HG03066 (cell line): ENCODE results near the gene VSX1.

Source experiments
- ATAC-seq: cut with Tn5 transposase; IDR thresholded peaks from one replicate; pipeline ENCODE4 v1.9.1; 2021; ENCODE audit warnings: low read depth; ENCODE audit not compliant: unreplicated experiment

Gene VSX1

DNA sequence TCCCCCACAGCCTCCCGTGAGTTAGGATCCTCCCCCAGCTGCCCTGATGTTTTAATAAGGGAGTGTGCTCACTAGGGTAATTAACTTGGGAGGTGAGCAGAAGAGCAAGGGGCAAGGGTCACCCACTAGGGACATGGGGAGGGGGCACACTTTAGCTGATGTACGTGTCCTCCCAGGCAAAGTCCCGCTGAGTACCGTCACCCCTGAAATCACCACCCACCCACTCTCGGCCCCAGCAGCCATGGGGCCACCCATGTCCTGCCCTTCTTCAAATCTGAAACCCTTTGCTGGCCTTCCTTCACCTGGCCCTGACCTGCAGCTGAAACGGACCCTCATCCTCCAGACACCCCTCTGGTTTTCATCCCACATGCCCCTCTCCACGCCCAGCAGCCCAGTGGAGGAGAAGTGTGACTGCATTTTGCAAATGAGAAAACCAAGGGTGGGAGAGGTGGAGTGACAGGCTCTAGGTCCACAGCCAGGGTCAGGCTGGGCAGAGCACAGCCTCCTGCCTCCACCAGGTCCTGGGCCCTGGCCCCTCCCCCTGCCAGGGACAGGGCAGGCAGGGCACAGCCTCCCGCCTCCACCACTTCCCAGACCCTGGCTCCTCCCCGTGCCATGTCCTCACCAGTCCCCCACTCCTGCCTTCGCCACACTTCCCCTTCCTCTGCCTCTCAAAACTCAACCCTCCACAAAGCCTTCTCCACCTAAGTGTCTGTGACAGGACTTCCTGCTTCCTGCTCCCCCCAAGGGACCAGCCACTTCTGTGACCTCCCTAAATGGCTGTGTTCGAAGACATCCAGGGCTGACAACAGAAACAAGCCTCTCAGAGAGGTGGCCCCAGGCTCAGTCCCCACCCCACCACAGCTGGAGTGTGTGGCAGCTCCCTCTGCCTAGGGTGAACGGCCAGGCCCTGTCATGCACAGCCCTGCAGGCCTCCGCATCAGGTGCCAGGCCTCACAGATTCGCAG lies 39.1 kb downstream of the VSX1 start:
- peak; percentile 82 for ATAC-seq

DNA sequence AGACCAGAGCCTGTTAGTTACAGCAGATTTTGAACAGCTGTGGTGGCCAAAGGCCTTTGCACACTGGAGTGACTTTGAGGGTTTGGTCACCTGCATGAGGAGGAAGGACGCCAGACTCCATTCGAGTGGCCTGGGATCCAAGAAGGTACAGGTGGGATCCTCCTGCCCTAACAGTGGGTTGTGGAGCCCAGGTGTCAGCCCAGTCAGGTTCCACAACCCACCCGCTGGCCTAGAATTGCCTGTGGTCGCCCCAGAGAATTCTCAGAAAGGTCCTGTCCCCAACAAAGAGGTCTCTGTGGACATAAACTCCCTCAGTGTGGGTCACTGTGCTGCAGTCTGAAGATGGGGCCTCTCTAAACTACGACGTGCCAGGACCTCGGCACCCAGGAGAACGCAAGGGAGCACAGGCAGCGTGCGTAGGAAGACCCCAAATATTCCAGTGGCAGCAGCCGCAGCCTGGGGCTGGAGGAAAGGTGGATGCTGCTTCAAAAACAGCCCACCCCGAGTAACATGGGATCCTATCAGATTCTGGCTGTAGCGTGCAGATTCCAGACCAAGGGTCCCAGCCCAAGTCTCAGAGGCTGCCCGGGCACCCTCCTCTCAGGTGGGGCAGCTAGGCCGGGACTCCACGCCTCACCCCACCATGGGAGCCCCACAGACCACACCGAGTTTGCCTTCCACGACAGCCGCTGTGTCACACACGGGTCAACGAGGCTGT lies 40.0 kb downstream of the VSX1 start:
- no peak for ATAC-seq

DNA sequence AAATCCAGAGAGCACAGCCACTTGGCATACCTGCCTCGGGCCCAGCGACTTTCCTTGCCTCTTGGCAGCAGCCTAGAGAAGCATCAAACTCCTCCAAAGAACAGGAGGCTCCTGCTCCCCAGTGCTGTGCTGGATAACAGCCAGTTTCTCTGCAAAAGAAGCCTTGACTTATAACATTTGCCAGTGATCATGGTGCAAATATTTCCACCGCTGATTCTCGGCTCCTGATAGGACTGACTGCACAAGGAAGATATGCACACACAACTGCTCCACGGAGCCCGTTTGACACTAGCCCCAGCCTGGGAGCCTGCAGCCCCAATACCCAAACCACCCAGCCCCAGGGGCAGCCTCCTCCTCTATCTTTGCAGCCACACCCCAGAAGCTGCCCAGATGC lies 41.5 kb downstream of the VSX1 start:
- no peak for ATAC-seq

DNA sequence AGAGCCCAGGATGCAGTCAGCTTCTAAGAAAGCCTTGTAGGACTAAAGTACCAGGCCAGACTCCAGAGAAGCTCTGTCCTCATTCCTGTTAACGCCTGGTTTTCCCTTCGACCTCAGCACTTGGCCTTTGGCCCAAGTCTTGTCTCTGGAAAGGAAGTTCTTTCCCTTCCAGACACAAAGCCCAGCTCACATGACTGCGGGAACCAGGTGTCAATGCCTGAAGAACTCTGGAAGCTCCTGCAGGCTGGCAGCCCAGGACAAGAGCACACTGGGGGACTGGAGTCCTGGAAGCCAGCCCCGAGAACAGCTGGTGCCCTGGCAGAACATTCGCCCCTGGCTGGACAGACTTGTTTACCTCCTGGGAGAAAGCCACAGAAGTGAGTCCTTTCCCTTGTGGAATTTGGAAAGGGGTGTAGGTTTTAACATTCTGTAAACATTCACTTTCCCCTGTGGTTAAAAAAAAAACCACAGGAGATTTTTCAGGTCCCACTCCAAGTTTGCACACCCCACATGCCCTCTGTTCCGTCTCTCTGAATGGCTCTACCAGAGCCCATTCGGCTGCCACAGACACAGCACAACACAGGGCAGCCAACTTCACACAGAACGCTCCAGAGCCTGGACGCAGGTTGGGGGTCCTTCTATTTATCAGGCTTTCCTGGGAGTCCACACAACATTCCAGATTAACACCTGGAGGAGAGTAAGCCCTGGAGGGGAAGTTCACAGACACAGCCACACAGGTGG lies 42.1 kb downstream of the VSX1 start:
- no peak for ATAC-seq

DNA sequence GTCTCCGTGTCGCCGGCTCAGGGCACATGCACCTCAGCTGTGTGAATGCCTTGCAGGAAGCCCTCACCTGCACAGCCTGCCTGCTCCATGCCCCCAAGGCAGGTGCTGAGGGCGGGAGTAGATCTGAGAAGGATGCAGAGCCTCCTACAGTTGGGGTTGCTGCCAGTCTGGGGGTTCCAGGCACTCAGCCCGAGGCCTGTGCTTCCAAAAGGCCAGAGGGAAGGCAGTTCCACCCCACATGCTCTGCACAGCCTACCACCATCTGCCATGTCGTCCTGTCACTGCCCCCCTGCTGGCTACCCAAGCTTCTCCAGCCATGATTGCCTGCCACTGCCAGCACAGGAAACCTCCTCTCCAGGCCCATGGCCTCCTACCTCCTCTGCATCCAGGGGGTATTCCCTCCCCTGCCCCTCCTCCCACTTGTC lies 43.3 kb downstream of the VSX1 start:
- ATAC-seq: no peak

DNA sequence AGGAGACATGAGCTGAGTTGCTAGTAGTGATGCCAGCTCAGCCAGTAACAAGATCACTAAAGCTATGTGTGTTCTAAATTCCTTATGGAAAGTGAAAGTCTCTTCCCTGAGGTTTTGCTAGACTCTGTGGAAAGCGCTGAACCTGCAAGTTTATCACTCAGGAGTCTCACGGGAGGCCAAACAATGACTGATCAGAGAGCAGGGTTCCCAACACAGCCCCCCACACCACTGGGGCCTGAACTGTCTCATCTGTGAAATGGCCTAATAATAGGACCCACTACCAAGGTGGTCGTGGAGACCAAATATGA lies 43.9 kb downstream of the VSX1 start:
- ATAC-seq: no peak

DNA sequence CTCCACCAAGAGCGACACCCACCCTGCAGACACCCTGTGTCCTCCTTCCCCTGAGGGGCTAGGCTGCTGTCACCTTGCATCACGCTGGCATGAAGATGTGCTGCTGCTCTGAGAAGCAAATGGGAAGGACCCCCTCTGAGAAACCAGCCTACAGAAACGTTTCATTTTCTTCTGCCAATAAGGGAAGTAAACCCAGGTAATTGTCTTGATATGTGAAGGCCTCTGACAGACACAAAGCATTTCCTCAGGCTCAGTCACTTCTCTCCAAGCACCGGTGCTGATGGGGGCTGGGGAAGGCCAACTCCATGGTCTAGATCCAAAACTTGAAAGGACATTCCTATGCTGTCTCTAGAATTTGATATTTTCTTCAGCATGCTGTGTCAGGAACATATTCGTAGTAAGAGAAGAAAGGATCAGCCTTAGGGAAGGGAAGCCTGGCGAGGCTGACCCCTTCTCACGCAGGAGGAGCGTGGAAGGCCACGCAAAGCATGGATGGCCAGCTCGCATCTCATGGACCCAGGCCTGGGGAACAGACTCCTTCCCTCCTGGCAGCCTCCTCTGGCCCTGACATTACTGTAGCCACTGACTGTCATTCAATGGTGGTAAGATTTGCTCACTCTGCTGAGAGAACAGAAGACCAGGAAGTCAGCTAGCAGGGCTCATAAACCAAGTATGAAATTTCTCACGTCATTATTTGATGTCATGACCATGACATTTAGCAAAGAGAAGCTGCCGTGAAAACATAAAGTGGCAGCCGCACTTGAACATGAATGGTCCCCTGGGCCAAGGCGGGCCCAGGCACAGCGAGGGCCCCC lies 44.4 kb downstream of the VSX1 start:
- ATAC-seq: no peak

DNA sequence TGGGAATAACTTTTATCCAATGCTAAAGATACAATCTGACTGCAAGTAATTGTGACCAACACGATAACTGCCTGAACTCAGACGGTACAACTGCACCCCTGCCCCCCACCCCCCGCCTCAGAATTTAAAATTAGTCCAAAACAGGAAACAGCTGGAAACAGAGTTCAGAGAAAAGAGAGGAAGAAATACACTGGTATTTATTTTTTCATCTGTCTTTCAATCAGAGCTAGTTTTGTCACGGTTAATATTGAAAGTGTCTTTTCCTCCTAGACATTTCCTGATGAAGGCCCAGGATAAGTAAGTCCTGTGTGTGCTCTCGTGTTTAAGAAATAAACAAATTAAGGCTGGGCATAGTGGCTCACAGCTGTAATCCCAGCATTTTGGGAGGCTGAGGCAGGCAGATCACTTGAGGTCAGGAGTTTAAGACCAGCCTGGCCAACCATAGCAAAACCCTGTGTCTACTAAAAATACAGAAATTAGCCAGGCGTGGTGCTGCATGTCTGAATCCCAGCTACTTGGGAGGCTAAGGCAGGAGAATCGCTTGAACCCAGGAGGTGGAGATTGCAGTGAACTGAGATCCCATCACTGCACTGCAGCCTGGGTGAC lies 45.5 kb downstream of the VSX1 start:
- ATAC-seq: no peak

DNA sequence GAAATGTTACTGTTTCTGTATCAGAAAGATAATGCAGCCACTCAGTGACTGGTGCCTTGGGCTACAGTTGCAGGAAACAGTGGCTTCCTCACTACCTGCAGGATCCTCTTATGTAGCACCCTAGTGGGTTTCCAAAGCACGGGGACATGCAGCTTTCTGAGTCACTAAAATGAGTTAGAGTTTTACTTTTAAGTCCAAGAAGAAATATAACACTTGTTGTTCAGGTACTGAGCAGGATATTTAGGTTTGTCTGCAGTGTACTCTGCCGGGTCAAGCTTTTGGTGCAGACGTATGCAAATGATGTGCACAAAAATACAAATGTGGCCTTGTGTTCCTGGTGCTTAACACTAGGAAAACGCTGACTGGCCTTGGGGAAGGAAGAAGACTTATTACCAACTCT lies 46.0 kb downstream of the VSX1 start:
- ATAC-seq: peak; percentile 55

DNA sequence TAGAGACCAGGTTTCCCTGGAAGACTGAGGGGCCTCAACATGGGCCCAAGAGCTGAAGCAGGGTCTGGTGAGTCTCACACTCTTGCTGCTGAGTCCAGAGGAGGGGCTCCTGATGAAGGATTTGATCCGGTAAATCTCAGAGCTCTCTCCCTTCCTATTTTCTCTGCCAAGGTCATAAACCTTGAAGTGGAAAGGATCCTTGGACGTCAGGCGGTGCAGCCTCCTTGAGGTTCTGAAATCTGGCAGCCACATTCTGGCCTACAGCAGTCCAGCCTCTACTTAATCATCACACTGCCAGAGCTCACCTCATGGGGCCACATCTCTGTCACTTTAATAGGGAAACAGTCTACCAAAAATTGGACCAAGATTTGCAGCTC lies 48.0 kb downstream of the VSX1 start:
- no peak for ATAC-seq

DNA sequence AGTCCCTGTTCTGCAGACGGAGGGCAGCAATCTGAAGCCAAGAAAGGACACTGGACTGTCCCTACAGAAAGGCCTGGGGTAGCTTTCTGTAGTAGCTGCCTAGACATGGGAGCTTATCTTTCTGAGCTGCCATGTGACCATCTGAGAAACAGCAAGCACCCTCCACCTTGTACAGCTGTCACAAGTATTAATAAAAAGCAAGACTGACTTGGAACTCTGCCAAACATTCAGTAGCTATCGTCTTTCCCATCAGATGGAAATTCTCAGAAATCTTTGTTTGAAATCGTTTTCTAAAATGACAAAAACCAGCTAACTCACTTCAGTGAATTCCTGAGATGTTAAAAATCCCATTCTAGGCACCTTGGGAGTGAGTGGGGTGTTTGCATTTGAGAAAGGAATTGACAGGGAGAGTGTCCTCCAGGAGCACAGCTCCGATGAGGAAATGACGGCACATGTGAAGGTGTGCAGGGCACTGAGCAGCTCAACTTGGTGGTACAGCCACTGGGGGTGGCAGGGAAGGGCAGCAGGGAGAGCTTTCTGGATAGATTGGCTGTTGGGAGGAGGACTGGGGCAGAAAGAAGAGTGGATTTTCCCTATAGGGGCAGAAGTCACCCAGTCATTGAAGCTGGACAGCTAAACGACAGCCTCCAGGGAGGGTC lies 48.5 kb downstream of the VSX1 start:
- no peak for ATAC-seq

DNA sequence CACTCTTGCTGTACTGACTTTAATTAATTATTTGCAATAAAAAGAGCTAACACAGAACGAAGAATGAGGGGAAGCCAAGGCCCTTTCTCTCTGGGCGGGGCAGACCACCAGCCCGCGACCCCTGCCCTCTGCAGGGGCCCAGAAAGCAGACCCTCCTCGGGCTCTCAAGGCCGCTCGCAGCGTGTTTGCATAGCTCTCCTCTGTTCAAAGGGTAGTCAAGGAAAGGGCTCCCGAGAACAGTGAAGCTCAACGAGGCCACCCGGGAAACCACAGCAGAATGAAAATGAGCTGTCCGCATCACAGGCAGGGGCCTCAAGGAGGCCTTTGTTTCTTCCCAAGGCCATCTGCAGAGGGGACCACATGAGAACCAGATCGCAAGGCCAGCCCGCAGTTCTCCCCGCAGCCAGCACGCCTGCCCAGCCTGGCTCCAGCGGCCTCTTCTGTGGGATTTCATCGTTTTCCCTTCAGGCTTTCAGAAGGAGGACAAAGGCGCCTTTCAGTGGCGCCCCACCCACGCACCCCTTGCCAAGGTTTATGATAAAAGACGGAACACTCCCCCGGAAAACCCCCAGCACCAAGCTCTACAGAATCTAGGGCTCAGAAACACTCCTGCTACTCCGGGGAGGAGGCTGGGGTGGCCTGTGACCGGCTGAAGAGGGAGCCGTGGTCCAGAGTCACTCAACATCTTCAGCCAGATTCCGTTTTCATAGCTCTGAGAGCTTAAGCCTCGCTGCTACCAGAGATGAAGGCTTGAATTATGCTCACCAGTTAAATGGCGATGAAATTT lies 49.3 kb downstream of the VSX1 start:
- no peak for ATAC-seq

DNA sequence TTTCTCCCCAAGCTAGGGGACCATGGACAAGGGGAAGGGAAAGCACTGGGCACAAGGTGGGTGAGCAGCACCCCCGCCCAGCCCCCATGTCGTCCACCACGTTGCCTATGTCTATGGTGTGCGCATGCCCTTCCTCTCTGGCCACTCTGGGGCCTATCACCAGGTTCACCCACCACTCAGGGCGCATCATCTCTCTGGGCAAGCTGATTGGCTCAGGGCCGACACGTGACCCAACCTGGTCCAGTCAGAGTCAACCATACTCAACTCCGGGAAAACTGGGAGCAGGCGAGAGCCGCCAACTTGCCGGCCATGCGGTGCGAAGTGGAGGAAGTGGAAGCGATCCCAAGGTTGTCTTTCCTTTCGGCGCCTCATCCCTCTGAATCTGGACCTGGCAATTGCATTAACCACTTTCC lies 49.9 kb downstream of the VSX1 start:
- no peak for ATAC-seq

DNA sequence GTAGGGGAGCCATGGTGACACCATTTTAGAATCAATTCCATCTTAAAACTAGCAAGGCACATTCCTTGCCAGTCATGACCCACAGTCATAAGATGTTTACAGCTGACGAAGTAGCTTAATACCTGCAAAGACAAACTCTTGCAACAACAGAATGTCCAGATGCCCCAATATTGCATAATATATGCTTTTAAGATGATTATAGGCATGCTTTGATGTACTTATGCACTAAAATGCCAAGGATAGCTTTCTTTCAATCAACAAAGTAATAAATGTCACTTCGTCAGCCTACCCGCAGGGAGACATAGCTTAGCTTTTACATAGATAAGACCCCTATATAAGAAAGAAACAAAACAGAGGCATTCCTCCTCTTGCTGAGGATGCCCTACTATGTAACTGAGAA lies 50.7 kb downstream of the VSX1 start:
- no peak for ATAC-seq

DNA sequence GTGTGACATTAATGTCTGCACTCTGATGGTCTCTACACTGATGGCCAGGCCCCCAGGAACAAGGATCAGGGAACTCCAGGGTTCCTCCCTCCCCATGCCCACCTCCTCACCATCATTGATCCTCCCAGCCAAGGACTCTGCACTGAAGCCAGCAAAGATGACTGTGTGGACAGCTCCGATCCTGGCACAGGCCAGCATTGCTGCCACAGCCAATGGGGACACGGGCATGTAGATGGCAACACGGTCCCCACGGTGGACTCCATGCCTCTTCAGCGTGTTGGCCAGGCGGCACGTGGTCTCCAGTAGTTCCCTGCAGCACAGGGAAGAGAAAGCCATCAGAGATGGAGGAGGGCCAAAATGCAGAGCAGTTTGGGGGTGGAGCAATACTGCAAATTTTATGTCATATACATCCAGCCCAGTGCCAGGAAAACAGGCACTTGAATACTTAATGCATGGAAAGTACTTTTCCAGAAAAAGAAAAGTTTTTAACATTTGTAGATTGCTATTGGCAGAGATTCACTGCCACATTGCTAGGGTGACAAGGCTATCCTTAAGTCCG lies 51.2 kb downstream of the VSX1 start:
- ATAC-seq: no peak

DNA sequence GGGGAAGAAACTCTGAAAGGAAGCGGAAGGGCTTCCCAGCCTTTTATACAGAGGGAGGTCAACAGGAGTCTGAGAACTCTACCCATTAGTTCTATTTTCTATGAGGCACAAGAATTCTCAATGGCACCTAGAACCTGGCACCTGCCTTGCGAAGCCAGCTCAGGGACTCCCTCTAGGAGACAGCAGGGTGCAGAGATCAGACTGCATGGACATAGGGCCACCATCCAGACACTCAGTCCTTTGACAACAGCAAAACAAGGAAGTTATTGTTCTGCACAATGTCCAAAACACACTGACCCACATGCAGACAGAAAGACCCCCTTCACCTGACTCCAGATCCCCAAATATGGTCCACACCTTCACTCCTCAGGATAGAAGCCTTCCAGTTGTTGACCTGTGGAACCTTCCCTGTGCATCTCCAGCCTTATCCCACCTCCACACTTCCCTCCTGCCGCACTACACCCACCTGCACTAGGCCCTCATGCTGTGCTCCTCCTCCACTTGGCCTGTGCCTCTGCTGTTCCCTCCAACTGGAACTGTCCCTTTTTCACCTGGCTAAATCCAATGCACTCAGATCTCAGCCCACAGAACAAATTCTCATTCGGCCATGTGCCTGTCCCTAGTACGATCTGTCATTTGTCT lies 51.8 kb downstream of the VSX1 start:
- ATAC-seq: no peak

DNA sequence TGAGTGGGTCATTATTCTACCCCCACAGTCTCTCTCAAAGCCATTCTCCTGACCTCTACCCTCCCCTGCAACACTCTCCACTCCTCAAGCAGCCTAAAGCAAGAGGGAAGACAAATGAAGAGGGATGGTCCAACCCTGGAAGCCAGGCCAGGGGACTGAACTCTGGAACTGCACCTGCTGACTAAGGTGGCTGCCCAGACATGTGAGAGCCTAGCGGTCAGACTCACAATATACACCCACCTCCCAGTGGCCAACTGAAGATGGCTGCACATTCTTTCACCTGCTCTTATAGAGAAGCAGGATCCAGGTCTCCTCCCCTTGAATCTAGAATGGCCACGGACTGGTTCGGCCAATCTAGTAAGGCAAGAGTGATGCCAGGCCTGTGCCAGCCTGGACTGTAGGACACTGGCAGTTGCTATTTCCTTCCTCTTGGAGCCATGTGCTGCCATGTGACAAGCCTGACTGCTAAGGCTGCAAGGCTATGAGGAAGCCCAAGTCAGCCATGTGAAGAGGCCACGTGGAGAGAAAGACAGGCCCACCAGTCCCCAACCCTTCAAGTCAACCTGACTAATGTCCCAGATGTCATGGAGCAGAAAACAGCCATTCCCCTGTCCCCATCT lies 55.8 kb downstream of the VSX1 start:
- no peak for ATAC-seq
